Ishikawa (cell line): ENCODE results near the gene PRKAG1.

ENCODE experiments used
- CEBPB ChIP-seq: IDR thresholded peaks from 2 replicates; pipeline ENCODE4 v1.6.1; 2012
- CREB1 ChIP-seq: IDR thresholded peaks from 2 replicates; pipeline ENCODE4 v1.6.1; 2012; ENCODE audit warnings: low read depth
- EGR1 ChIP-seq: IDR thresholded peaks from 2 replicates; pipeline ENCODE4 v1.6.1; 2012
- EP300 ChIP-seq: IDR thresholded peaks from 2 replicates; pipeline ENCODE4 v1.6.1; 2012; ENCODE audit warnings: borderline replicate concordance
- FOXM1 ChIP-seq: IDR thresholded peaks from 2 replicates; pipeline ENCODE4 v1.6.1; 2012; ENCODE audit warnings: low read depth, borderline replicate concordance
- NFIC ChIP-seq: IDR thresholded peaks from 2 replicates; pipeline ENCODE4 v1.6.1; 2012
- RAD21 ChIP-seq: IDR thresholded peaks from 2 replicates; pipeline ENCODE4 v1.6.1; 2012; ENCODE audit warnings: low read depth
- TAF1 ChIP-seq: IDR thresholded peaks from 2 replicates; pipeline ENCODE4 v1.6.1; 2012; ENCODE audit warnings: low read depth, mild to moderate bottlenecking
- TCF12 ChIP-seq: IDR thresholded peaks from 2 replicates; pipeline ENCODE4 v1.6.1; 2012; ENCODE audit warnings: low read depth
- TEAD4 ChIP-seq: IDR thresholded peaks from 2 replicates; pipeline ENCODE4 v1.6.1; 2012
- YY1 ChIP-seq: IDR thresholded peaks from 2 replicates; pipeline ENCODE4 v1.6.1; 2012; ENCODE audit warnings: low read depth
- TF ChIP-seq, protein P1 (sequence below): IDR thresholded peaks from 2 replicates; pipeline ENCODE4 v1.6.1; 2012; ENCODE audit warnings: low read depth, mild to moderate bottlenecking
- TF ChIP-seq, protein P2 (sequence below): IDR thresholded peaks from 2 replicates; pipeline ENCODE4 v1.6.1; 2012
- TF ChIP-seq, protein P3 (sequence below): IDR thresholded peaks from 2 replicates; pipeline ENCODE4 v1.6.1; 2012

DNA sequence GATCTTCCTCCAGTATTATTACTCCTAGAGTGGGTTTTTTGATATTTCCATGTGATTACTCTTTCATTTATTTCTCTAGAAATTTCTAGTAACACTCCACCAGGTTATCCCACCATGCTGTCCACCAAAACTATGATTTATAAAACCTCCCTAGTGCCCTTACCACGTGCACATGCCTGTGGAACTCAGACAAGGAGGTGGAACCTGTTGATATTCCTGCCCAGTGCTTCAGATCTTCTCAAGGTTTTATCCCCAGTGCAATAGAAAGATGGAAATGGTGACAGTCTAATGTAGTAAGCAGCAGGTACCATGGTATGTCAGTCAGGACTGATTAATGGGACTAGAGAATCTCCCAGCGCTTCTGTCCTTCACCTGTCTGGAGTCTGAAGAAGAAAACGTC, 57.7 kb downstream of the PRKAG1 start:
- TF ChIP-seq CEBPB, result no peak
- no peak for TF ChIP-seq TAF1
- TF ChIP-seq, protein P1, sequence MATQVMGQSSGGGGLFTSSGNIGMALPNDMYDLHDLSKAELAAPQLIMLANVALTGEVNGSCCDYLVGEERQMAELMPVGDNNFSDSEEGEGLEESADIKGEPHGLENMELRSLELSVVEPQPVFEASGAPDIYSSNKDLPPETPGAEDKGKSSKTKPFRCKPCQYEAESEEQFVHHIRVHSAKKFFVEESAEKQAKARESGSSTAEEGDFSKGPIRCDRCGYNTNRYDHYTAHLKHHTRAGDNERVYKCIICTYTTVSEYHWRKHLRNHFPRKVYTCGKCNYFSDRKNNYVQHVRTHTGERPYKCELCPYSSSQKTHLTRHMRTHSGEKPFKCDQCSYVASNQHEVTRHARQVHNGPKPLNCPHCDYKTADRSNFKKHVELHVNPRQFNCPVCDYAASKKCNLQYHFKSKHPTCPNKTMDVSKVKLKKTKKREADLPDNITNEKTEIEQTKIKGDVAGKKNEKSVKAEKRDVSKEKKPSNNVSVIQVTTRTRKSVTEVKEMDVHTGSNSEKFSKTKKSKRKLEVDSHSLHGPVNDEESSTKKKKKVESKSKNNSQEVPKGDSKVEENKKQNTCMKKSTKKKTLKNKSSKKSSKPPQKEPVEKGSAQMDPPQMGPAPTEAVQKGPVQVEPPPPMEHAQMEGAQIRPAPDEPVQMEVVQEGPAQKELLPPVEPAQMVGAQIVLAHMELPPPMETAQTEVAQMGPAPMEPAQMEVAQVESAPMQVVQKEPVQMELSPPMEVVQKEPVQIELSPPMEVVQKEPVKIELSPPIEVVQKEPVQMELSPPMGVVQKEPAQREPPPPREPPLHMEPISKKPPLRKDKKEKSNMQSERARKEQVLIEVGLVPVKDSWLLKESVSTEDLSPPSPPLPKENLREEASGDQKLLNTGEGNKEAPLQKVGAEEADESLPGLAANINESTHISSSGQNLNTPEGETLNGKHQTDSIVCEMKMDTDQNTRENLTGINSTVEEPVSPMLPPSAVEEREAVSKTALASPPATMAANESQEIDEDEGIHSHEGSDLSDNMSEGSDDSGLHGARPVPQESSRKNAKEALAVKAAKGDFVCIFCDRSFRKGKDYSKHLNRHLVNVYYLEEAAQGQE, result no peak
- no peak for TF ChIP-seq EP300
- no peak for TF ChIP-seq NFIC
- TF ChIP-seq, protein P2, sequence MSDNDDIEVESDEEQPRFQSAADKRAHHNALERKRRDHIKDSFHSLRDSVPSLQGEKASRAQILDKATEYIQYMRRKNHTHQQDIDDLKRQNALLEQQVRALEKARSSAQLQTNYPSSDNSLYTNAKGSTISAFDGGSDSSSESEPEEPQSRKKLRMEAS, result no peak
- TF ChIP-seq EGR1, result no peak
- no peak for TF ChIP-seq CREB1
- no peak for TF ChIP-seq TEAD4
- no peak for TF ChIP-seq YY1
- TF ChIP-seq, protein P3, sequence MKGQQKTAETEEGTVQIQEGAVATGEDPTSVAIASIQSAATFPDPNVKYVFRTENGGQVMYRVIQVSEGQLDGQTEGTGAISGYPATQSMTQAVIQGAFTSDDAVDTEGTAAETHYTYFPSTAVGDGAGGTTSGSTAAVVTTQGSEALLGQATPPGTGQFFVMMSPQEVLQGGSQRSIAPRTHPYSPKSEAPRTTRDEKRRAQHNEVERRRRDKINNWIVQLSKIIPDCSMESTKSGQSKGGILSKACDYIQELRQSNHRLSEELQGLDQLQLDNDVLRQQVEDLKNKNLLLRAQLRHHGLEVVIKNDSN, result no peak
- TF ChIP-seq RAD21, result no peak
- no peak for TF ChIP-seq FOXM1
- no peak for TF ChIP-seq TCF12
